ENCODE data around the gene LDB1.

LDB1 gene

DNA sequence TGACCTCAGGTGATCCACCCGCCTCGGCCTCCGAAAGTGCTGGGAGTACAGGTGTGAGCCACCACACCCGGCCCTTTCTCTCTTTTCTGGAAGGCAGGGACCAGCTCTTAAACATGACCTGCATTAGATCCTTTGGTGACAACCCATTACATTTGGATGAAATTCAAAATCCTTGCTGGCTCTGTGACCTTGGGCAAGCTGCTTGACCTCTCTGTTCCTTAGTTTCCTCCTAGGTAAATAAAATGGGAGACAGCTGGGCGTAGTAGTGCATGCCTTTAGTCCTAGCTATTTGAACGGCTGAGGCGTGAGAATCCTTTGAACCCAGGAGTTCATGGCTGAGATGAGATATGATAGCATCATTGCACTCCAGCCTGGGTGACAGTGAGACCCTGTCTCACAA, 23.7 kb downstream of the LDB1 start:
- no peaks in the 10 kb centered on the region for H3K9me2 ChIP-seq (ENCODE audit: low read depth, low read length)
- H4K20me1 ChIP-seq (ENCODE audit: insufficient read depth, low read length): no peaks in the 10 kb centered on the region
- H3K27me3 ChIP-seq (ENCODE audit: insufficient read depth, low read length): no peaks in the 10 kb centered on the region
- no peaks in the 10 kb centered on the region for H3K79me2 ChIP-seq (ENCODE audit: insufficient read depth, low read length)
- H3K9me3 ChIP-seq (ENCODE audit: low read length): no peaks in the 10 kb centered on the region
- no peak overlapping the region for H3K27ac ChIP-seq (ENCODE audit: low read depth, low read length, poor library complexity, severe bottlenecking)
- H3K4me2 ChIP-seq (ENCODE audit: low read length): no peak overlapping the region
- no peaks in the 10 kb centered on the region for H3K4me1 ChIP-seq (ENCODE audit: insufficient read depth, low read length, severe bottlenecking)
- no peaks in the 10 kb centered on the region for H3K36me3 ChIP-seq (ENCODE audit: insufficient read depth, low read length)
- no peak overlapping the region for H3K4me3 ChIP-seq (ENCODE audit: low read depth, low read length, poor library complexity, severe bottlenecking)
- no peak overlapping the region for H3K9ac ChIP-seq (ENCODE audit: low read length)
- no peak for TF ChIP-seq EZH2 (IDR thresholded peaks at IDR 0.05; ENCODE audit: borderline replicate concordance, low read length)
- TF ChIP-seq, protein P1, sequence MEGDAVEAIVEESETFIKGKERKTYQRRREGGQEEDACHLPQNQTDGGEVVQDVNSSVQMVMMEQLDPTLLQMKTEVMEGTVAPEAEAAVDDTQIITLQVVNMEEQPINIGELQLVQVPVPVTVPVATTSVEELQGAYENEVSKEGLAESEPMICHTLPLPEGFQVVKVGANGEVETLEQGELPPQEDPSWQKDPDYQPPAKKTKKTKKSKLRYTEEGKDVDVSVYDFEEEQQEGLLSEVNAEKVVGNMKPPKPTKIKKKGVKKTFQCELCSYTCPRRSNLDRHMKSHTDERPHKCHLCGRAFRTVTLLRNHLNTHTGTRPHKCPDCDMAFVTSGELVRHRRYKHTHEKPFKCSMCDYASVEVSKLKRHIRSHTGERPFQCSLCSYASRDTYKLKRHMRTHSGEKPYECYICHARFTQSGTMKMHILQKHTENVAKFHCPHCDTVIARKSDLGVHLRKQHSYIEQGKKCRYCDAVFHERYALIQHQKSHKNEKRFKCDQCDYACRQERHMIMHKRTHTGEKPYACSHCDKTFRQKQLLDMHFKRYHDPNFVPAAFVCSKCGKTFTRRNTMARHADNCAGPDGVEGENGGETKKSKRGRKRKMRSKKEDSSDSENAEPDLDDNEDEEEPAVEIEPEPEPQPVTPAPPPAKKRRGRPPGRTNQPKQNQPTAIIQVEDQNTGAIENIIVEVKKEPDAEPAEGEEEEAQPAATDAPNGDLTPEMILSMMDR (IDR thresholded peaks at IDR 0.05; ENCODE audit: low read length): no peak
- H3F3A ChIP-seq (ENCODE audit: insufficient read depth, low read length): no peaks in the 10 kb centered on the region
- H2AFZ ChIP-seq (ENCODE audit: low read length): no peak overlapping the region

DNA sequence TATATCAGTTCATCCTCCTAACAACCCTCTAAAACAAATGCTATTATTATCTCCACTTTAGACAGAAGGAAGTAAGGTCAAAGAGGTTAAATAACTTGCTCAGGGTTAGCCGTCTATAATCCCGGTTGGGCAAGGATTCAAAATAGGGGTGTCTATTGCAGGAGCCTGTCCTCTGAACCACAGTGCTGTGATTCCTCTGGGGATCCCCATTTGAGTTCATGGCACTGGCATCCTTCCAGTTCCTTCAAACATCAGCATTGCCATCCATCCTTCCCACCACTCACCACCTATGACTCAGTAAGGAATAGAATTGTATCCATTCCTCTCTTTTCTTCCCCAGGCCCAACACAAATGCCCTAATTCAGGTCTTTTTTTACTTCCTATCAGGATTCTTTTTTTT, 29.4 kb downstream of the LDB1 start:
- no peaks in the 10 kb centered on the region for H3F3A ChIP-seq (ENCODE audit: insufficient read depth, low read length)
- no peaks in the 10 kb centered on the region for H4K20me1 ChIP-seq (ENCODE audit: insufficient read depth, low read length)
- TF ChIP-seq, protein P1 (IDR thresholded peaks at IDR 0.05; ENCODE audit: low read length): no peak
- no peak for TF ChIP-seq EZH2 (IDR thresholded peaks at IDR 0.05; ENCODE audit: borderline replicate concordance, low read length)
- no peaks in the 10 kb centered on the region for H3K36me3 ChIP-seq (ENCODE audit: insufficient read depth, low read length)
- no peaks in the 10 kb centered on the region for H3K4me1 ChIP-seq (ENCODE audit: insufficient read depth, low read length, severe bottlenecking)
- H3K4me2 ChIP-seq (ENCODE audit: low read length): no peak overlapping the region
- H3K9me3 ChIP-seq (ENCODE audit: low read length): no peaks in the 10 kb centered on the region
- no peak overlapping the region for H3K4me3 ChIP-seq (ENCODE audit: low read depth, low read length, poor library complexity, severe bottlenecking)
- H3K79me2 ChIP-seq (ENCODE audit: insufficient read depth, low read length): no peaks in the 10 kb centered on the region
- no peaks in the 10 kb centered on the region for H3K9me2 ChIP-seq (ENCODE audit: low read depth, low read length)
- no peak overlapping the region for H3K9ac ChIP-seq (ENCODE audit: low read length)
- no peak overlapping the region for H2AFZ ChIP-seq (ENCODE audit: low read length)
- H3K27me3 ChIP-seq (ENCODE audit: insufficient read depth, low read length): no peaks in the 10 kb centered on the region
- H3K27ac ChIP-seq (ENCODE audit: low read depth, low read length, poor library complexity, severe bottlenecking): no peak overlapping the region

DNA sequence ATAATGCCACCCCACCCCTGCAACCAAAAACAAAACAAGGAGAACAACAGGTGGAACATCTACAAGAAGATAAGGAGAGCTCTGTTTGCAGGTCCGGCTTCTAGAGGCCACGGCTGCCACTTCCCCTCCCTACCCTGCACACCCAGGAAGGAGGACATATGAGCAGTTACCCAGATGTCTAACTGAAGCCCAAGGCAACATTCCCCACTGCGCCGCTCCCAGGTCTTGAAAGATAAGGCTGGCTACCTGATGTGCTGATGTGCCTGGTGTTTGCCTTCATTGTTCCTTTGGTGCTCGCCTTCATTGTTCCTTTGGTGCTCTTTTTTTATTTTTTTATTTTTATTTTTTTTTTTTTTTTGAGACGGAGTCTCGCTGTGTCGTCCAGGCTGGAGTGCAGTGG, 34.0 kb downstream of the LDB1 start:
- Histone ChIP-seq H3K27me3 (ENCODE audit: insufficient read depth, low read length) (no peaks in the 10 kb centered on the region), H3K4me1 (ENCODE audit: insufficient read depth, low read length, severe bottlenecking) (no peaks in the 10 kb centered on the region), H3K79me2 (ENCODE audit: insufficient read depth, low read length) (no peaks in the 10 kb centered on the region), H3K36me3 (ENCODE audit: insufficient read depth, low read length) (no peaks in the 10 kb centered on the region), H3K9me3 (ENCODE audit: low read length) (no peaks in the 10 kb centered on the region), H3K4me2 (ENCODE audit: low read length) (no peak overlapping the region), H2AFZ (ENCODE audit: low read length) (no peak overlapping the region), H3K27ac (ENCODE audit: low read depth, low read length, poor library complexity, severe bottlenecking) (no peak overlapping the region), H3K9me2 (ENCODE audit: low read depth, low read length) (no peaks in the 10 kb centered on the region), H4K20me1 (ENCODE audit: insufficient read depth, low read length) (no peaks in the 10 kb centered on the region), H3K9ac (ENCODE audit: low read length) (no peak overlapping the region), H3F3A (ENCODE audit: insufficient read depth, low read length) (no peaks in the 10 kb centered on the region), H3K4me3 (ENCODE audit: low read depth, low read length, poor library complexity, severe bottlenecking) (no peak overlapping the region)
- TF ChIP-seq EZH2 (IDR thresholded peaks at IDR 0.05; ENCODE audit: borderline replicate concordance, low read length): no peak
- TF ChIP-seq, protein P1 (IDR thresholded peaks at IDR 0.05; ENCODE audit: low read length): no peak

Data from OCI-LY1 (cell line).